ENCODE measurements around the gene RHOJ. TPM values are rescaled to one million over a fixed set of nuclear protein-coding genes. Genes with fewer than 3 reads are reported as not detected.

Gene RHOJ
- total RNA-seq, 1 experiment from 2014 or later, result 30.2 TPM

- Histone ChIP-seq H3K4me1 (ENCODE audit: insufficient read depth, low read length, poor library complexity, severe bottlenecking) (no peaks in the 10 kb centered on the region), H3K9me3 (ENCODE audit: low read depth, low read length, poor library complexity, severe bottlenecking) (no peaks in the 10 kb centered on the region), H3K27ac (ENCODE audit: low read depth, low read length, poor library complexity, severe bottlenecking) (no peak overlapping the region), H3K4me3 (ENCODE audit: low read depth, low read length, poor library complexity, severe bottlenecking) (no peak overlapping the region), H3K36me3 (ENCODE audit: insufficient read depth, low read length, poor library complexity, severe bottlenecking) (no peaks in the 10 kb centered on the region), H3K27me3 (replicated peaks; ENCODE audit: insufficient read depth, low read depth, low read length, poor library complexity) (no peaks in the 10 kb centered on the region)
- DNase-seq (ENCODE audit: low spot score), result no peak
- TF ChIP-seq EZH2 (IDR thresholded peaks at IDR 0.05; ENCODE audit: borderline replicate concordance, low read depth, low read length, poor library complexity, severe bottlenecking) (no peak), CTCF (conservative IDR thresholded peaks at IDR 0.05; ENCODE audit: low read depth, low read length) (no peak)
- BruUV-seq (replicated peaks), result no TSS peak
- POLR2A ChIA-PET (ENCODE audit: low non-redundant PET), result no interaction called here
- intact Hi-C loops (cut with micrococcal nuclease; ENCODE audit: unreplicated experiment), result no loop called here
- CTCF ChIA-PET, result no interaction called here
These were observed 10.4 kb downstream of the RHOJ start for GRCh38 chr14:63214417-63215196.

- BruUV-seq (replicated peaks), result no TSS peak
- no peak for TF ChIP-seq CTCF (conservative IDR thresholded peaks at IDR 0.05; ENCODE audit: low read depth, low read length)
- no peak for TF ChIP-seq EZH2 (IDR thresholded peaks at IDR 0.05; ENCODE audit: borderline replicate concordance, low read depth, low read length, poor library complexity, severe bottlenecking)
- ChIA-PET CTCF (no interaction called here), POLR2A (ENCODE audit: low non-redundant PET) (no interaction called here)
- Histone ChIP-seq H3K27me3 (replicated peaks; ENCODE audit: insufficient read depth, low read depth, low read length, poor library complexity) (no peaks in the 10 kb centered on the region), H3K4me3 (ENCODE audit: low read depth, low read length, poor library complexity, severe bottlenecking) (no peak overlapping the region), H3K27ac (ENCODE audit: low read depth, low read length, poor library complexity, severe bottlenecking) (no peak overlapping the region), H3K9me3 (ENCODE audit: low read depth, low read length, poor library complexity, severe bottlenecking) (no peaks in the 10 kb centered on the region), H3K36me3 (ENCODE audit: insufficient read depth, low read length, poor library complexity, severe bottlenecking) (no peaks in the 10 kb centered on the region), H3K4me1 (ENCODE audit: insufficient read depth, low read length, poor library complexity, severe bottlenecking) (peaks cover 14% of the 10 kb centered on the region)
- intact Hi-C loops (cut with micrococcal nuclease; ENCODE audit: unreplicated experiment), result no loop called here
- DNase-seq (ENCODE audit: low spot score), result no peak
These were observed 16.3 kb downstream of the RHOJ start for GRCh38 chr14:63220526-63220925.

GRCh38 chr14:63223596-63223995 lies 19.4 kb downstream of the RHOJ start:
- Histone ChIP-seq H3K4me1 (ENCODE audit: insufficient read depth, low read length, poor library complexity, severe bottlenecking) (peaks cover 14% of the 10 kb centered on the region), H3K27me3 (replicated peaks; ENCODE audit: insufficient read depth, low read depth, low read length, poor library complexity) (no peaks in the 10 kb centered on the region), H3K4me3 (ENCODE audit: low read depth, low read length, poor library complexity, severe bottlenecking) (no peak overlapping the region), H3K9me3 (ENCODE audit: low read depth, low read length, poor library complexity, severe bottlenecking) (no peaks in the 10 kb centered on the region), H3K27ac (ENCODE audit: low read depth, low read length, poor library complexity, severe bottlenecking) (no peak overlapping the region), H3K36me3 (ENCODE audit: insufficient read depth, low read length, poor library complexity, severe bottlenecking) (no peaks in the 10 kb centered on the region)
- ChIA-PET POLR2A (ENCODE audit: low non-redundant PET) (no interaction called here), CTCF (no interaction called here)
- intact Hi-C loops (cut with micrococcal nuclease; ENCODE audit: unreplicated experiment), result no loop called here
- BruUV-seq (replicated peaks), result no TSS peak
- TF ChIP-seq EZH2 (IDR thresholded peaks at IDR 0.05; ENCODE audit: borderline replicate concordance, low read depth, low read length, poor library complexity, severe bottlenecking) (no peak), CTCF (conservative IDR thresholded peaks at IDR 0.05; ENCODE audit: low read depth, low read length) (no peak)
- DNase-seq (ENCODE audit: low spot score), result no peak
